GM21528 (cell line): ENCODE measurements around the gene DLG1.

Experiments
- ATAC-seq: cut with Tn5 transposase; IDR thresholded peaks from one replicate; pipeline ENCODE4 v1.9.1; 2021; ENCODE audit warnings: mild to moderate bottlenecking, moderate library complexity; ENCODE audit not compliant: unreplicated experiment, low FRiP score

Gene DLG1

DNA sequence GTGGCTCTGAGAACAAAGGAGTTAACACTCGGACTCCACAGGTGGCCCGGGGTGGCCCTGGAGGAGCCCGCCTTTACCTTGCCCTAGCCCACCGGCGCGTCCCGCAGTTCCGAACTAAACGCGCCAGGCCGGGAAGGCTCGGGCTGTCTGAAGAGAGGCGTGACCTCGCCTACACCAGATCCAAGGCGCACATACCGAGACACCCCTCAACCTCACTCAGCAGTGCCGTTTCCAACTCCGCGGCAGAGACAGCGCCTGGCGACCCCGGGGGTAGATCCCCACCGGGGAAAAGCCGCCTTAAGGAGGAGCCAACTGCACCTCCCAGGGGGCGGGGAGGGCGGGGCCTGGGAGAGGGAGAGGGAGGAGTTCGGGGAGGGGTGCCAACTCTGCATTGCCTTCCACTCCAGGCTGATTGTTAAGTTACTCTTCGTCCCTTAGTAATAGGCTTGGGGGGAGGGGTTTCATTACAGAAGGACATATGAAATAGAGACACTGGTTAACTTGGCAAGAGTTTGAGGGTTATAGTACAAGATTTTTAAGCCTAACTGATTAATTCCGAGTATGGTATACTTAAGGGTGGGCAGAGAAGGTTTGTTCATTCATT is at the start of gene DLG1:
Gene DLG1, minus strand, starts transcription at position 272 of the 604 bp plus-strand sequence. CDS start 1,408 bp downstream, outside the sequence.
- peak; percentile 59 for ATAC-seq

DNA sequence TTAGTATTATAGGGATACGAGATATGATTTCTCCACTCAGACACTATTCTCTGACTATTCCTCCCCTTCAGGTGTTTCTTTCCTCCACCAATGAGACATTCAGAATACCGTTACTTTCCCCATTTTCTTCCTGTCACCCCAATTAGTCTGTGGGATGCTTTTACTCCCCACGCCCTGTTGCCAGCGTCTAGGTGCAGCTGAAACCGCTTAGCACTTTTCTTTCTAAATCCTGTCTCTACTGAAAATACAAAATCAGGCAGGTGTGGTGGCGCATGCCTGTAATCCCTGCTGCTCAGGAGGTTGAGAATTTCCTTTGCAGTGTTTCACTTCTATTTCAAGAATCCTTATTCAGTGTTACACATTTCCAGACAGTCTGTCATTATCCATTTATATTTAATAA is 49.6 kb upstream of the DLG1 start:
- ATAC-seq: no peak

DNA sequence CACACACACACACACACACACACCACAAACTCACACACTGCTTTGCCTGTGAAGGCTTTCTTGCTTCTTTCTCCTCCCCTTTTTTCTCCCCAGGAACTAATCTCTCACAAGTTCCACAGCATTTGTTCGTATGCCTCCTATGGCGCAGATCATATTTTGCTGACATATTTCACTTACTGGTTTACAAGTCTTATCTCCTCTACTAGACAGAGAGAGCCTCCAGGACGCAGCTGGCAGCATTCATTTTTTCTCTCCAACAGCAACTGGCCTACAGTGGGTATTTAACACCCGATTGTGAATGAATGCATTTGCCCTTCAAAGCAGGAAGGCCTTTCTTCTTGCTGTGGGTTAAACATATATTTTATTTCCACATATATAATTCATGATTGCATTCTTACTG is 47.0 kb upstream of the DLG1 start:
- ATAC-seq: no peak

GRCh38 chr3:197344582-197345318 is 46.3 kb upstream of the DLG1 start:
- no peak for ATAC-seq

GRCh38 chr3:197343656-197344408 is 45.4 kb upstream of the DLG1 start:
- no peak for ATAC-seq

- ATAC-seq: no peak
Observed at GRCh38 chr3:197343111-197343510, 44.7 kb upstream of the DLG1 start.

- ATAC-seq: no peak
Observed at GRCh38 chr3:197340521-197340871, 42.1 kb upstream of the DLG1 start.

GRCh38 chr3:197339841-197340520 is 41.6 kb upstream of the DLG1 start:
- ATAC-seq: no peak

- no peak for ATAC-seq
Observed at GRCh38 chr3:197338586-197338985, 40.2 kb upstream of the DLG1 start.

DNA sequence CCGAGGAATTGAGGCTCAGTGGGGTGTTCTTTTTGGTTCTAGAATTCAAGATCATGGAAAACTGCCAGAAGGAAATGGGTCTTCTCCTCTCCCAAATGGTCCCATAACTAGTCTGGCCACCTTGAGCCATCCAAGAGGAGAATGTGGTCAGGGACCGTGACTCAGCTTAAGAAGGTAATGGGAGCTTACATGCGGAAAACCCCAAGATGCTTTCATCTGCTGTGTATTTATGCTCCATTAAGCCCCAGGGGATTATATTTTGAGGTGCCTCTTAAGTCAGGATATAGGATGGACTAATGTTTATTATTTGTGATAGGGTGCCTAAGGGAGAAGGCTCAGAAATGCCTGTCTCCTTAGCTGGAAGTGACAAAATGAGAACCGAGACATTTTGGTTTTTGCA is 39.2 kb upstream of the DLG1 start:
- ATAC-seq: no peak

GRCh38 chr3:197337214-197337613 is 38.8 kb upstream of the DLG1 start:
- no peak for ATAC-seq

DNA sequence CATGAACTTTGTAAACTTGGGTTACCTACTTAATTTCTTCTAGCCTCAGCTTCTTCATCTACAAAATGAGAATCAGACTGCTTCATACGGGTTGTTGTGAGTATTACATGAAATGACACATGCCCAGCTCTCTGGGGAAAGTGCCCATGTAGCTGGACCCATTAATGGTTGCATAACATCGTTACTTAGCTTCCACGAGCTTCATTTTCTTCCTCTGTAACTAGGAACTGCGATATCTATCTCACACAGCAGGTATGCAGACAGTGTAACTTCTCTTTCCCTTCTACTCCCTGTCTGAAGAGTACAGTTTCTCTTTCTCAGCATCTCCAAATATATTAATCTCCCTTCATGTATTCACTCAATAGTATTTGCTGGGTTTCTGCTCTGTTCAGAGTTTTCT is 37.9 kb upstream of the DLG1 start:
- ATAC-seq: no peak

GRCh38 chr3:197335428-197336132 is 37.2 kb upstream of the DLG1 start:
- no peak for ATAC-seq

DNA sequence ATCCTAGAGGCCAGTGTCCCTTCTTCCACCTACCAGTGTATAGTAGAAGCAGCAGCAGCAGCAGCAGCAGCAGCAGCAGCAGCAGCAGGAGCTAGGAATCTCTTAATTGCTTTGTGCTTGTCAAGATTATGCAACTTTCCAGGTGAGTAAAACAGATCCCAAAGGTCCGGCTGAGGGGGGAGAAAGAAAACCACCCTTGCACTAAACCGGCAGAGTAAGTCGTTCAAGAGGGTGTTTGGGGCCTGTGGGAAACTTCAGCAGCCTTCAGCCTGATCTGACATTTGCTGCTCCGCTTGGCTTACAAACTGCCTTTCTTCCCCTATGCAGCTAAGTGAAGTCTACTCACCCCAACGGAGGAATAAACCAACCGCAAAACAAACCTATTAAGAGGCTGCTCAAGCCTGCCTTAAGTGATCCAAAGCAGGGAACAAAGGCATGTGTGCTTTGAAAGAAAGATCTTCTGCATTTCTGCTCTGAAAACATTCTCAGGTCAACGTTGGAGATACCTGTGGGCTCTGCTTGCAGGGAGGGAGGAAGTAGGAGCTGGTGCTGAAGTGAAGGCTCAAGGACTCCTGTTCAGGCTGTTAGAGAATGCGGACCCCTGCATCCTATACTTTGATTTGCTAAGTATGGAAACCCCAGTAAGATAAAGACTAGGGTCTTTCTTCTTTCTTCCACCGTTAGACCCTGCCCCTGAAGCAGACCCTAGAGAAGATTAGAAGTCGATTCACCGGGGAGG is 35.7 kb upstream of the DLG1 start:
- ATAC-seq: no peak

DNA sequence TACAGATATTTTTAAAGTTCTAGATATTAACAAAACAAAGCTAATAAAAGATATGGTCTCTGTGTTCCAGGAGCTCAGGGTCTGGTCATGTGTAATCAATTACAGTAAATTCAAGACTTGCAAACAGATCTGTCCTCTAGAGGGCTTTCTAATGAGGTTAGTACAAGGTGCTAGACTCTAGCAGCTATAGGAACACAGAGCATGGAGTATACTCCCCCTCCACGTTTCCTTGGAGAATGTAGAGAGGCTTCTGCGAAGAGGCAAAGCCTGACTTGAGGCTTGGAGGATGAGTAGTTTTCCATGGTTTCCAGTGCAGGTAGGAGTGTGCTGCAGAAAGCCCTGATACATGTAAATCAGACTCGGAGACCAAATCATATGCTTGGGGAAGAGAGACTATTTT is 32.7 kb upstream of the DLG1 start:
- no peak for ATAC-seq

- ATAC-seq: no peak
Observed at GRCh38 chr3:197329382-197329781, 31.0 kb upstream of the DLG1 start.

GRCh38 chr3:197328198-197328597 is 29.8 kb upstream of the DLG1 start:
- no peak for ATAC-seq

DNA sequence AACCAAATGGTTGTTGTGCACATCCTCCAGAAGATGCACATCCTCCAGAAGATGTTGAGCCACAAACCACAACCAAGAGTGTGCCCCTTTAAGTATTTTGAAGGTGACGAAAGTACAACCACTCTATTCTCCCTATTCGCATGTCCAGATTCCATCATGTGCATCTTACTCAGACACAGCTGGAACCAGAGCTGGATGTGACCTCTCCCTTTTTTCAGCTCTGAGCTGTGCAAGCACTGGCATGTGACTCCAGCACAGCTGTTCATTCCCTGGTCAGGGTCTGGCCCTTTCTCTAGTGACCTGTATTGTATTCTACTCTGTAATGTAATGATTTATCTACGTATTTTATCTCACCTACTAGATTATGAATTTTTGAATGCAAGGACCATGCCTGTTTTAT is 29.3 kb upstream of the DLG1 start:
- no peak for ATAC-seq

DNA sequence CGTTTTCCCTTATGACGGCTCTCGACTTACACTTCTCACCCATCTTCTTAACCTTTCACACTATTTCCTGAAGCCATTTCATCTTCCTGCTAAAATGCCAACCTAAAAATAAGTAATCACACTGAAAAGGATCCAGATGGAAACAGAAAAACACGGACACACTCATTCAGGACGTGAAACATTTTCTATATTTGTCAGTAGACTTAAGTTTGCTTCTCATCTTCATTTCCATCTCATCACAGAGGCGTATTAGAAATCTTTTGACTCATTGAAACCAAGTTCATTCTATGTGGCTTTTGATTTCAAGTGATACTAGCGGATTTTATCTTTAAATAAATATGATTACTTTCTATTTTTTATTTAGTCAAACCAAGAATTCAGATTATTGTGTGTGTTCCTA is 27.4 kb upstream of the DLG1 start:
- no peak for ATAC-seq

- ATAC-seq: no peak
Observed at GRCh38 chr3:197322149-197322548, 23.7 kb upstream of the DLG1 start.
